ENCODE measurements around the gene MXI1. TPM values are rescaled to one million over a fixed set of nuclear protein-coding genes. Genes with fewer than 3 reads are reported as not detected.
A peak's percentile ranks its signal among the peaks of the same experiment; 100 is the strongest.

The MXI1 gene
- total RNA-seq, 1 donor from 2014 or later, result 23.5 TPM

- no peaks in the 10 kb centered on the region for H3K79me2 ChIP-seq (ENCODE audit: low read depth)
- H3K27me3 ChIP-seq, result peaks cover 84% of the 10 kb centered on the region
- no peak overlapping the region for H3K9ac ChIP-seq
- peaks cover 41% of the 10 kb centered on the region for H3F3A ChIP-seq (ENCODE audit: low read depth)
- H2AFZ ChIP-seq (replicated peaks), result no peak overlapping the region
- H3K4me1 ChIP-seq, result peaks cover 36% of the 10 kb centered on the region
- Mint-ChIP-seq H3K27me3 (ENCODE audit: insufficient read depth, low read depth) (peaks cover 38% of the 10 kb centered on the region), H3K9me3 (no peaks in the 10 kb centered on the region), H3K4me1 (peaks cover 32% of the 10 kb centered on the region), H3K36me3 (no peaks in the 10 kb centered on the region), H3K27ac (no peak overlapping the region), H3K4me3 (peak overlapping the region; percentile 18)
- H3K4me3 ChIP-seq, result no peak overlapping the region
- H3K9me3 ChIP-seq (ENCODE audit: low read depth), result no peaks in the 10 kb centered on the region
- no peaks in the 10 kb centered on the region for H4K20me1 ChIP-seq (ENCODE audit: low read depth)
- DNase-seq (ENCODE audit: low spot score), result no peak
- no peak overlapping the region for H3K4me2 ChIP-seq
- TF ChIP-seq EZH2 (IDR thresholded peaks at IDR 0.05), result no peak
- no peak for TF ChIP-seq CTCF (IDR thresholded peaks at IDR 0.05)
- no peak for TF ChIP-seq EZH2phosphoT487 (IDR thresholded peaks at IDR 0.05)
- no peak overlapping the region for H3K27ac ChIP-seq
- H3K36me3 ChIP-seq, result no peaks in the 10 kb centered on the region
These were observed 42.2 kb upstream of the MXI1 start for GRCh38 chr10:110165239-110165638.

- no peaks in the 10 kb centered on the region for H3K36me3 ChIP-seq
- H3K4me3 ChIP-seq, result no peak overlapping the region
- DNase-seq (ENCODE audit: low spot score), result no peak
- Mint-ChIP-seq H3K27ac (no peak overlapping the region), H3K9me3 (no peaks in the 10 kb centered on the region), H3K27me3 (ENCODE audit: insufficient read depth, low read depth) (peaks cover 44% of the 10 kb centered on the region), H3K4me1 (peaks cover 41% of the 10 kb centered on the region), H3K36me3 (no peaks in the 10 kb centered on the region), H3K4me3 (no peak overlapping the region)
- H3K27me3 ChIP-seq, result peaks cover 87% of the 10 kb centered on the region
- no peak overlapping the region for H2AFZ ChIP-seq (replicated peaks)
- no peaks in the 10 kb centered on the region for H4K20me1 ChIP-seq (ENCODE audit: low read depth)
- no peaks in the 10 kb centered on the region for H3K79me2 ChIP-seq (ENCODE audit: low read depth)
- no peak for TF ChIP-seq EZH2phosphoT487 (IDR thresholded peaks at IDR 0.05)
- no peak for TF ChIP-seq CTCF (IDR thresholded peaks at IDR 0.05)
- no peak for TF ChIP-seq EZH2 (IDR thresholded peaks at IDR 0.05)
- no peak overlapping the region for H3K9ac ChIP-seq
- H3K9me3 ChIP-seq (ENCODE audit: low read depth), result no peaks in the 10 kb centered on the region
- no peak overlapping the region for H3K27ac ChIP-seq
- H3K4me1 ChIP-seq, result peaks cover 46% of the 10 kb centered on the region
- H3F3A ChIP-seq (ENCODE audit: low read depth), result peaks cover 49% of the 10 kb centered on the region
- no peak overlapping the region for H3K4me2 ChIP-seq
These were observed 40.3 kb upstream of the MXI1 start for GRCh38 chr10:110167149-110167548.

- Mint-ChIP-seq H3K27me3 (ENCODE audit: insufficient read depth, low read depth) (peaks cover 44% of the 10 kb centered on the region), H3K27ac (no peak overlapping the region), H3K9me3 (no peaks in the 10 kb centered on the region), H3K36me3 (no peaks in the 10 kb centered on the region), H3K4me3 (peak overlapping the region; percentile 43), H3K4me1 (peaks cover 35% of the 10 kb centered on the region)
- no peak overlapping the region for H3K9ac ChIP-seq
- H3K27me3 ChIP-seq, result peaks cover 100% of the 10 kb centered on the region
- TF ChIP-seq CTCF (IDR thresholded peaks at IDR 0.05) (no peak), EZH2 (IDR thresholded peaks at IDR 0.05) (peak; percentile 57)
- peak overlapping the region; percentile 34 for H3K4me3 ChIP-seq
- peak overlapping the region; percentile 73 for H3K4me2 ChIP-seq
- no peaks in the 10 kb centered on the region for H3K9me3 ChIP-seq (ENCODE audit: low read depth)
- H4K20me1 ChIP-seq (ENCODE audit: low read depth), result no peaks in the 10 kb centered on the region
- no peak for DNase-seq (ENCODE audit: low spot score)
- H2AFZ ChIP-seq (replicated peaks), result peak overlapping the region; percentile 72
- peaks cover 35% of the 10 kb centered on the region for H3F3A ChIP-seq (ENCODE audit: low read depth)
- no peaks in the 10 kb centered on the region for H3K36me3 ChIP-seq
- H3K4me1 ChIP-seq, result peaks cover 33% of the 10 kb centered on the region
- H3K79me2 ChIP-seq (ENCODE audit: low read depth), result no peaks in the 10 kb centered on the region
- H3K27ac ChIP-seq, result no peak overlapping the region
These were observed 38.6 kb upstream of the MXI1 start for GRCh38 chr10:110168601-110169481.
